GM23338 (cell line): ENCODE results near the gene CRNKL1. TPM values are rescaled to one million over a fixed set of nuclear protein-coding genes. Genes with fewer than 3 reads are reported as not detected.

Experiments used
- ATAC-seq: fragments of 200-7000 bp; cut with Tn5 transposase; 3 replicates; pipeline ENCODE4 v1.9.1; 2020
- DNase-seq: peaks from one replicate; pipeline ENCODE4 v3.0.0-alpha.2; 2015; ENCODE audit warnings: low spot score
- H2AFZ ChIP-seq: fragments of 200-600 bp; sonication (generic); 2 replicates; pipeline ENCODE4 v1.8.0; 2016; ENCODE audit warnings: antibody characterized with exemption, mild to moderate bottlenecking, moderate library complexity
- H3F3A ChIP-seq: fragments of 200-600 bp; sonication (generic); replicated peaks from 2 replicates; pipeline ENCODE4 v1.8.0; 2017; ENCODE audit warnings: antibody characterized with exemption, mixed run types, low read depth
- H3K27ac ChIP-seq: fragments of 200-600 bp; sonication (generic); 2 replicates; pipeline ENCODE4 v1.6.1; 2016; ENCODE audit warnings: low read depth
- H3K27me3 ChIP-seq: fragments of 200-600 bp; sonication (generic); 2 replicates; pipeline ENCODE4 v1.8.0; 2016; ENCODE audit warnings: mild to moderate bottlenecking, mixed run types, moderate library complexity; ENCODE audit not compliant: insufficient read depth
- H3K36me3 ChIP-seq: fragments of 200-600 bp; sonication (generic); 2 replicates; pipeline ENCODE4 v1.8.0; 2016; ENCODE audit warnings: mild to moderate bottlenecking; ENCODE audit not compliant: insufficient read depth
- H3K4me1 ChIP-seq: fragments of 200-600 bp; sonication (generic); 2 replicates; pipeline ENCODE4 v1.8.0; 2016; ENCODE audit warnings: mild to moderate bottlenecking, moderate library complexity; ENCODE audit not compliant: insufficient read depth
- H3K4me2 ChIP-seq: fragments of 200-600 bp; sonication (generic); 2 replicates; pipeline ENCODE4 v1.7.1; 2017; ENCODE audit warnings: mixed run types
- H3K4me3 ChIP-seq: fragments of 200-600 bp; sonication (generic); 2 replicates; pipeline ENCODE4 v1.6.1; 2016; ENCODE audit warnings: mixed run types
- H3K79me2 ChIP-seq: fragments of 200-600 bp; sonication (generic); replicated peaks from 2 replicates; pipeline ENCODE4 v1.8.0; 2017; ENCODE audit warnings: mild to moderate bottlenecking; ENCODE audit not compliant: insufficient read depth
- H3K9me2 ChIP-seq: fragments of 200-600 bp; sonication (generic); 2 replicates; pipeline ENCODE4 v1.8.0; 2017; ENCODE audit not compliant: insufficient read depth
- H4K20me1 ChIP-seq: fragments of 200-600 bp; sonication (generic); replicated peaks from 2 replicates; pipeline ENCODE4 v1.8.0; 2017; ENCODE audit warnings: mild to moderate bottlenecking; ENCODE audit not compliant: insufficient read depth
- H3K27ac Mint-ChIP-seq: 2 replicates; pipeline ENCODE4 v1.8.0; 2020; ENCODE audit warnings: inconsistent platforms, mild to moderate bottlenecking, moderate library complexity, mixed read lengths
- H3K27me3 Mint-ChIP-seq: 3 replicates; pipeline ENCODE4 v1.8.0; 2022; ENCODE audit warnings: low read depth, mild to moderate bottlenecking, moderate library complexity, mixed read lengths, inconsistent platforms; ENCODE audit not compliant: insufficient read depth, poor library complexity
- H3K36me3 Mint-ChIP-seq: 3 replicates; pipeline ENCODE4 v1.8.0; 2021; ENCODE audit warnings: low read depth, mild to moderate bottlenecking, inconsistent platforms, moderate library complexity, mixed read lengths
- H3K4me1 Mint-ChIP-seq: 3 replicates; pipeline ENCODE4 v1.8.0; 2020; ENCODE audit warnings: mild to moderate bottlenecking, inconsistent platforms, mixed read lengths
- H3K4me3 Mint-ChIP-seq: 3 replicates; pipeline ENCODE4 v1.8.0; 2021; ENCODE audit warnings: moderate library complexity, mild to moderate bottlenecking, inconsistent platforms, mixed read lengths
- H3K9me3 Mint-ChIP-seq: 3 replicates; pipeline ENCODE4 v1.8.0; 2020; ENCODE audit warnings: moderate library complexity, mild to moderate bottlenecking, inconsistent platforms, mixed read lengths
- CREB1 ChIP-seq: fragments of 250-450 bp; sonication (Bioruptor Pico); IDR thresholded peaks from 2 replicates; pipeline ENCODE4 v1.5.0; 2020; ENCODE audit warnings: low read depth, mild to moderate bottlenecking, moderate library complexity
- CTCF ChIP-seq, 2 experiments: fragments of 200-600 bp in 1 of 2; sonication (generic) in 1 of 2; conservative IDR thresholded peaks; 2 replicates each; pipeline versions ENCODE4 v1.5.1 to v1.6.1; 2016 to 2017; ENCODE audit warnings: antibody characterized with exemption in 2 of 2, low read depth in 2 of 2, mild to moderate bottlenecking in 2 of 2, moderate library complexity in 1 of 2
- EZH2 ChIP-seq: fragments of 200-600 bp; sonication (generic); IDR thresholded peaks from one replicate; pipeline ENCODE4 v1.8.0; 2017; ENCODE audit warnings: antibody characterized with exemption, mild to moderate bottlenecking, low read depth; ENCODE audit not compliant: unreplicated experiment
- EZH2phosphoT487 ChIP-seq: fragments of 200-600 bp; sonication (generic); IDR thresholded peaks from one replicate; pipeline ENCODE4 v1.8.1; 2018; ENCODE audit warnings: antibody characterized with exemption; ENCODE audit not compliant: unreplicated experiment
- JUNB ChIP-seq: IDR thresholded peaks from one replicate; pipeline ENCODE4 v1.6.1; 2016; ENCODE audit warnings: antibody characterized with exemption; ENCODE audit not compliant: unreplicated experiment
- POLR2AphosphoS5 ChIP-seq: IDR thresholded peaks from 2 replicates; pipeline ENCODE4 v1.6.1; 2016; ENCODE audit warnings: antibody characterized with exemption, low read depth
- STAT1 ChIP-seq: IDR thresholded peaks from one replicate; pipeline ENCODE4 v1.6.1; 2016; ENCODE audit warnings: antibody characterized with exemption; ENCODE audit not compliant: unreplicated experiment
- ZNF114 ChIP-seq: fragments of 250-450 bp; sonication (Bioruptor Pico); IDR thresholded peaks from 2 replicates; pipeline ENCODE4 v1.5.0; 2020; ENCODE audit warnings: mild to moderate bottlenecking, moderate library complexity
- polyA plus RNA-seq: library from polyadenylated mRNA; unstranded; fragments of >200 nt; fragmentation: Nextera tagmentation; extraction: Ambion mirVana; gene quantifications from 2 replicates; pipeline ENCODE4 v1.2.1, GENCODE V29; 2016
- total RNA-seq: library from RNA; depleted of rRNA; stranded (reverse); fragments of >200 nt; shearing (Covaris generic); gene quantifications from 2 replicates; pipeline ENCODE4 v1.2.3, GENCODE V29; 2014

The CRNKL1 gene
- total and polyA plus RNA-seq, 2 experiments from 2014 or later, result 24.2 to 27.2 TPM

- Histone ChIP-seq H3K4me3 (no peak overlapping the region), H3K4me1 (no peaks in the 10 kb centered on the region), H4K20me1 (no peaks in the 10 kb centered on the region), H3K36me3 (no peaks in the 10 kb centered on the region), H3F3A (no peaks in the 10 kb centered on the region), H2AFZ (no peak overlapping the region), H3K79me2 (no peaks in the 10 kb centered on the region), H3K9me2 (no peaks in the 10 kb centered on the region), H3K27ac (no peak overlapping the region), H3K27me3 (no peaks in the 10 kb centered on the region), H3K4me2 (no peak overlapping the region)
- ATAC-seq (no peak), DNase-seq (no peak)
- no peaks in the 10 kb centered on the region for H3K36me3 Mint-ChIP-seq
- H3K27me3 Mint-ChIP-seq, result peaks cover 12% of the 10 kb centered on the region
- H3K4me3 Mint-ChIP-seq, result no peak overlapping the region
- TF ChIP-seq ZNF114 (CRISPR knock-in tag), result no peak
- no peak for TF ChIP-seq STAT1
- TF ChIP-seq CREB1 (CRISPR knock-in tag), result no peak
- H3K4me1 Mint-ChIP-seq, result peaks cover 9% of the 10 kb centered on the region; the same call in 1 of the 3 replicates
- no peaks in the 10 kb centered on the region for H3K9me3 Mint-ChIP-seq
- H3K27ac Mint-ChIP-seq, result no peak overlapping the region
Measured at GRCh38 chr20:20000211-20000968, 51.9 kb downstream of the CRNKL1 start.

GRCh38 chr20:19998990-19999705, 53.1 kb downstream of the CRNKL1 start:
- Histone ChIP-seq H3K4me1 (0 out of 2 replicates have a peak, but pooled peaks cover under 1% of the 10 kb centered on the region), H3K27me3 (no peaks in the 10 kb centered on the region), H2AFZ (no peak overlapping the region), H3K36me3 (no peaks in the 10 kb centered on the region), H3K79me2 (no peaks in the 10 kb centered on the region), H3K4me3 (no peak overlapping the region), H4K20me1 (no peaks in the 10 kb centered on the region), H3K9me2 (no peaks in the 10 kb centered on the region), H3F3A (no peaks in the 10 kb centered on the region), H3K27ac (no peak overlapping the region), H3K4me2 (no peak overlapping the region)
- H3K27ac Mint-ChIP-seq, result no peak overlapping the region
- ATAC-seq (no peak), DNase-seq (no peak)
- no peak overlapping the region for H3K4me3 Mint-ChIP-seq
- no peaks in the 10 kb centered on the region for H3K9me3 Mint-ChIP-seq
- H3K36me3 Mint-ChIP-seq, result no peaks in the 10 kb centered on the region
- peaks cover 8% of the 10 kb centered on the region for H3K27me3 Mint-ChIP-seq
- TF ChIP-seq EZH2phosphoT487 (no peak), CTCF (conservative IDR thresholded peaks at IDR 0.05; ENCODE audit: low read depth in 2 of 2) (no peak), EZH2 (no peak), ZNF114 (CRISPR knock-in tag) (no peak)
- H3K4me1 Mint-ChIP-seq, result peaks cover 9% of the 10 kb centered on the region; the same call in 1 of the 3 replicates

GRCh38 chr20:19996917-19997316, 55.3 kb downstream of the CRNKL1 start:
- no peaks in the 10 kb centered on the region for H3F3A ChIP-seq
- no peaks in the 10 kb centered on the region for H4K20me1 ChIP-seq
- H3K4me1 ChIP-seq, result 0 out of 2 replicates have a peak, but pooled peaks cover 9% of the 10 kb centered on the region
- no peaks in the 10 kb centered on the region for H3K36me3 Mint-ChIP-seq
- H2AFZ ChIP-seq, result no peak overlapping the region
- no peak overlapping the region for H3K27ac Mint-ChIP-seq
- no peaks in the 10 kb centered on the region for H3K9me3 Mint-ChIP-seq
- no peaks in the 10 kb centered on the region for H3K9me2 ChIP-seq
- H3K36me3 ChIP-seq, result no peaks in the 10 kb centered on the region
- TF ChIP-seq JUNB (no peak), POLR2AphosphoS5 (no peak)
- peak overlapping the region; percentile 63; the same call in 1 of the 2 replicates for H3K27ac ChIP-seq
- no peak overlapping the region for H3K4me3 Mint-ChIP-seq
- peaks cover 8% of the 10 kb centered on the region for H3K27me3 Mint-ChIP-seq
- ATAC-seq (no peak), DNase-seq (no peak)
- no peak overlapping the region for H3K4me2 ChIP-seq
- H3K27me3 ChIP-seq, result no peaks in the 10 kb centered on the region
- no peaks in the 10 kb centered on the region for H3K79me2 ChIP-seq
- H3K4me1 Mint-ChIP-seq, result peaks cover 12% of the 10 kb centered on the region
- no peak overlapping the region for H3K4me3 ChIP-seq
